Smooth muscle cell (in vitro differentiated cells): ENCODE data around the gene PHLDA2. TPM values are rescaled to one million over a fixed set of nuclear protein-coding genes. Genes with fewer than 3 reads are reported as not detected.
A peak's percentile ranks its signal among the peaks of the same experiment; 100 is the strongest.
"Not testable (repeated sequence)": the region's sequence is repeated elsewhere in the genome, so short reads cannot be mapped to it uniquely, and the experiment has no call there.

Experiments used
- DNase-seq: peaks from one replicate; lab custom pipeline; 2025; ENCODE audit not compliant: unreplicated experiment; lab: John Stamatoyannopoulos, UW
- H2AFZ ChIP-seq: fragments of 200-600 bp; sonication (generic); 2 replicates; pipeline ENCODE4 v1.6.0; 2016; ENCODE audit warnings: antibody characterized with exemption, low read depth, mild to moderate bottlenecking
- H3F3A ChIP-seq: fragments of 200-600 bp; sonication (generic); 2 replicates; pipeline ENCODE4 v1.6.0; 2017; ENCODE audit warnings: antibody characterized with exemption, low read depth
- H3K27ac ChIP-seq: fragments of 200-600 bp; sonication (generic); 2 replicates; pipeline ENCODE4 v1.5.1; 2016; ENCODE audit warnings: low read depth, mild to moderate bottlenecking
- H3K27me3 ChIP-seq: fragments of 200-600 bp; sonication (generic); 2 replicates; pipeline ENCODE4 v1.6.1; 2016; ENCODE audit warnings: low read depth, mild to moderate bottlenecking
- H3K36me3 ChIP-seq: fragments of 200-600 bp; sonication (generic); 2 replicates; pipeline ENCODE4 v1.5.1; 2016; ENCODE audit warnings: low read depth
- H3K4me1 ChIP-seq: fragments of 200-600 bp; sonication (generic); 2 replicates; pipeline ENCODE4 v1.5.1; 2016; ENCODE audit warnings: low read depth
- H3K4me2 ChIP-seq: fragments of 200-600 bp; sonication (generic); 2 replicates; pipeline ENCODE4 v1.6.0; 2016; ENCODE audit warnings: mild to moderate bottlenecking
- H3K4me3 ChIP-seq: fragments of 200-600 bp; sonication (generic); 2 replicates; pipeline ENCODE4 v1.5.1; 2016; ENCODE audit warnings: mild to moderate bottlenecking
- H3K79me2 ChIP-seq: fragments of 200-600 bp; sonication (generic); 2 replicates; pipeline ENCODE4 v1.6.0; 2016; ENCODE audit warnings: low read depth, mild to moderate bottlenecking
- H3K9ac ChIP-seq: fragments of 200-600 bp; sonication (generic); 2 replicates; pipeline ENCODE4 v1.6.0; 2016; ENCODE audit warnings: low read depth
- H3K9me3 ChIP-seq: fragments of 200-600 bp; sonication (generic); replicated peaks from 2 replicates; pipeline ENCODE4 v1.5.1; 2016; ENCODE audit warnings: low read depth
- H4K20me1 ChIP-seq: fragments of 200-600 bp; sonication (generic); 2 replicates; pipeline ENCODE4 v1.6.0; 2016; ENCODE audit warnings: low read depth
- CTCF ChIP-seq: fragments of 200-600 bp; sonication (generic); IDR thresholded peaks from 2 replicates; pipeline ENCODE4 v1.5.1; 2017; ENCODE audit warnings: borderline replicate concordance, mild to moderate bottlenecking, antibody characterized with exemption; ENCODE audit not compliant: insufficient read depth, poor library complexity, severe bottlenecking
- WGBS: methylation state at CpG from one replicate; pipeline ENCODE4 v1.1.7; 2016; ENCODE audit warnings: low lambda C conversion rate; 5-methylcytosine and 5-hydroxymethylcytosine counted together
- polyA plus RNA-seq: library from polyadenylated mRNA; unstranded; fragments of >200 nt; fragmentation: Nextera tagmentation; extraction: Ambion mirVana; gene quantifications from 2 replicates; pipeline ENCODE4 v1.2.1, GENCODE V29; 2016
- total RNA-seq: library from RNA; depleted of rRNA; stranded (reverse); fragments of >200 nt; gene quantifications from 2 replicates; pipeline ENCODE4 v1.2.3, GENCODE V29; 2014

Gene PHLDA2
- total and polyA plus RNA-seq, 2 experiments from 2014 or later, result 11.0 to 89.3 TPM

GRCh38 chr11:2908130-2908529 is 21.1 kb downstream of the PHLDA2 start:
- no peak for DNase-seq
- Histone ChIP-seq H3K79me2 (no peaks in the 10 kb centered on the region), H4K20me1 (no peaks in the 10 kb centered on the region), H3K4me3 (no peak overlapping the region), H3K27me3 (no peaks in the 10 kb centered on the region), H3K4me1 (peaks cover 9% of the 10 kb centered on the region), H3K4me2 (no peak overlapping the region), H3K36me3 (no peaks in the 10 kb centered on the region), H3K27ac (no peak overlapping the region), H3K9ac (no peak overlapping the region), H2AFZ (no peak overlapping the region), H3F3A (no peaks in the 10 kb centered on the region), H3K9me3 (no peaks in the 10 kb centered on the region)
- no peak for TF ChIP-seq CTCF
- whole genome bisulfite sequencing, result 87% methylated on average over 13 of the region's 14 CpGs

- H4K20me1 ChIP-seq, H3K36me3 ChIP-seq, H3F3A ChIP-seq, H3K9ac ChIP-seq, H2AFZ ChIP-seq, H3K4me3 ChIP-seq, H3K27ac ChIP-seq, DNase-seq, H3K4me1 ChIP-seq, H3K4me2 ChIP-seq, H3K79me2 ChIP-seq, H3K27me3 ChIP-seq, H3K9me3 ChIP-seq: not testable (repeated sequence)
- WGBS, result 96% methylated on average over 7 of the region's 7 CpGs
Measured at GRCh38 chr11:2905299-2905698, 23.9 kb downstream of the PHLDA2 start.

- Histone ChIP-seq H2AFZ (no peak overlapping the region), H3K4me2 (no peak overlapping the region)
- no peak for TF ChIP-seq CTCF
Measured at GRCh38 chr11:2904153-2905052, 24.8 kb downstream of the PHLDA2 start.

GRCh38 chr11:2903672-2904011 is 25.6 kb downstream of the PHLDA2 start:
- Histone ChIP-seq H3F3A (no peaks in the 10 kb centered on the region), H2AFZ (no peak overlapping the region), H3K79me2 (no peaks in the 10 kb centered on the region), H3K9ac (no peak overlapping the region), H3K36me3 (no peaks in the 10 kb centered on the region), H3K9me3 (no peaks in the 10 kb centered on the region), H3K27me3 (no peaks in the 10 kb centered on the region), H3K27ac (no peak overlapping the region), H3K4me3 (peak overlapping the region; percentile 8), H3K4me2 (no peak overlapping the region), H3K4me1 (peaks cover 4% of the 10 kb centered on the region), H4K20me1 (no peaks in the 10 kb centered on the region)
- 90% methylated on average over 7 of the region's 7 CpGs for WGBS
- no peak for DNase-seq
- TF ChIP-seq CTCF, result no peak

More at GRCh38 chr11:2904153-2905052, 24.8 kb downstream of the PHLDA2 start:
- no peaks in the 10 kb centered on the region for H3K36me3 ChIP-seq
- H4K20me1 ChIP-seq, result no peaks in the 10 kb centered on the region
- no peak overlapping the region for H3K9ac ChIP-seq
- no peak overlapping the region for H3K27ac ChIP-seq
- peak overlapping the region; percentile 8 for H3K4me3 ChIP-seq
- H3K4me1 ChIP-seq, result peaks cover 4% of the 10 kb centered on the region
- H3K9me3 ChIP-seq, result no peaks in the 10 kb centered on the region
- no peak for DNase-seq
- H3K27me3 ChIP-seq, result no peaks in the 10 kb centered on the region
- WGBS, result 84% methylated on average over 20 of the region's 21 CpGs
- H3F3A ChIP-seq, result no peaks in the 10 kb centered on the region
- no peaks in the 10 kb centered on the region for H3K79me2 ChIP-seq
